Body of pancreas (tissue), 4 donors: Measurements from ENCODE around the gene UBN2. TPM values are rescaled to one million over a fixed set of nuclear protein-coding genes. Genes with fewer than 3 reads are reported as not detected.

ENCODE experiments used
- ATAC-seq: fragments of 150-250 bp; one replicate; pipeline ENCODE4 v1.9.1; 2016
- DNase-seq, 4 donors: peaks; one replicate each; pipeline ENCODE4 v3.0.0-alpha.2; 2019
- H3K27ac ChIP-seq, 4 donors: fragments of 200-600 bp; sonication (generic); 1 replicate in 3 of 4; 2 replicates in 1 of 4; pipeline versions ENCODE4 v1.5.1 to v1.6.1; 2016 to 2019; ENCODE audit warnings: mild to moderate bottlenecking in 1 of 4, mixed read lengths in 1 of 4, moderate library complexity in 1 of 4
- H3K27me3 ChIP-seq, 2 donors: fragments of 200-600 bp; sonication (generic); one replicate each; pipeline ENCODE4 v1.6.0; 2016; ENCODE audit warnings: mild to moderate bottlenecking in 1 of 2
- H3K36me3 ChIP-seq, 2 donors: fragments of 200-600 bp; sonication (generic); replicated peaks in 1 of 2; 2 replicates each; pipeline ENCODE4 v1.5.1; 2016; ENCODE audit warnings: low read depth in 2 of 2; ENCODE audit not compliant: insufficient read depth in 1 of 2
- H3K4me1 ChIP-seq: fragments of 200-600 bp; sonication (generic); one replicate; pipeline ENCODE4 v1.6.0; 2016
- H3K4me3 ChIP-seq, 2 donors: fragments of 200-600 bp; sonication (generic); 1 replicate in 1 of 2; 2 replicates in 1 of 2; pipeline ENCODE4 v1.5.1; 2016 to 2019
- H3K9me3 ChIP-seq, 3 donors: fragments of 200-600 bp; sonication (generic); 1 replicate in 2 of 3; 2 replicates in 1 of 3; pipeline ENCODE4 v1.5.1; 2016
- CTCF ChIP-seq, 7 experiments: fragments of 450-650 bp in 4 of 7; fragments of 200-600 bp in 3 of 7; sonication (generic) in 3 of 7; IDR thresholded peaks; one replicate each; pipeline ENCODE4 v1.5.1; 2016 to 2019; ENCODE audit warnings: antibody characterized with exemption in 7 of 7
- POLR2A ChIP-seq, 3 donors: fragments of 450-650 bp; IDR thresholded peaks; one replicate each; pipeline ENCODE4 v1.6.1; 2016; ENCODE audit warnings: antibody characterized with exemption in 3 of 3, mild to moderate bottlenecking in 2 of 3
- WGBS, 2 donors: methylation state at CpG; one replicate each; pipeline ENCODE4 v1.1.5; 2017; 5-methylcytosine and 5-hydroxymethylcytosine counted together
- intact Hi-C: fragments of 100-400 bp; cut with DNase I; formaldehyde crosslinking; loops from one replicate; pipeline ENCODE4 v1.15.1; 2023
- total RNA-seq, 2 donors: library from RNA; depleted of rRNA; stranded (reverse); fragments of >200 nt; gene quantifications; one replicate each; pipeline ENCODE4 v1.1.0, GENCODE V29; 2016

UBN2 gene
- 10 to 100 TPM; 14.0 to 15.5 TPM for total RNA-seq

- ATAC-seq = peak; percentile 98
- peak in 1 of 7 experiments; percentile 10 for TF ChIP-seq CTCF (IDR thresholded peaks at IDR 0.05)
- TF ChIP-seq POLR2A (IDR thresholded peaks at IDR 0.05) = peak; percentile 43 to 80 (median 78)
- peak; percentile 96 to 98 (median 97) for DNase-seq
- Histone ChIP-seq H3K27ac (peak within 1 kb of the TSS; percentile 76 to 97 (median 94)), H3K27me3 (no peaks in the 10 kb centered on the region), H3K4me1 (peaks cover 23% of the 10 kb centered on the region), H3K4me3 (peak within 1 kb of the TSS; percentile 69 to 100), H3K9me3 (no peaks in the 10 kb centered on the region), H3K36me3 (no peaks in the 10 kb centered on the region)
- intact Hi-C loops = no loop called here
- WGBS, 2 donors = 0% methylated on average over 44 to 62 of the region's 63 CpGs
Observed at GRCh38 chr7:139230774-139231512, at the start of gene UBN2. Gene UBN2 (plus strand): TSS chr7:139231237. CDS start chr7:139231485, 248 bp downstream.

GRCh38 chr7:139181404-139181803 is 49.6 kb upstream of the UBN2 start:
- H3K27ac ChIP-seq = no peak overlapping the region
- no peaks in the 10 kb centered on the region for H3K9me3 ChIP-seq
- DNase-seq (no peak), ATAC-seq (no peak)
- H3K4me1 ChIP-seq = no peaks in the 10 kb centered on the region
- intact Hi-C loops = no loop called here
- H3K27me3 ChIP-seq = no peaks in the 10 kb centered on the region
- WGBS, 2 donors = 95 to 98% methylated on average over 2 of the region's 2 CpGs
- no peak overlapping the region for H3K4me3 ChIP-seq
- peaks cover 0 to 3% of the 10 kb centered on the region in 2 donors for H3K36me3 ChIP-seq
- no peak for TF ChIP-seq CTCF (IDR thresholded peaks at IDR 0.05)
- TF ChIP-seq POLR2A (IDR thresholded peaks at IDR 0.05) = no peak

- Histone ChIP-seq H3K27me3 (no peaks in the 10 kb centered on the region), H3K27ac (no peak overlapping the region), H3K9me3 (no peaks in the 10 kb centered on the region), H3K36me3 (peaks cover 0 to 3% of the 10 kb centered on the region in 2 donors), H3K4me1 (no peaks in the 10 kb centered on the region), H3K4me3 (no peak overlapping the region)
- no peak for TF ChIP-seq CTCF (IDR thresholded peaks at IDR 0.05)
- no peak for TF ChIP-seq POLR2A (IDR thresholded peaks at IDR 0.05)
- DNase-seq = no peak
- no peak for ATAC-seq
- 29 to 75% methylated on average over 1 of the region's 1 CpG for WGBS, 2 donors
- intact Hi-C loops = no loop called here
Observed at GRCh38 chr7:139182363-139182762, 48.7 kb upstream of the UBN2 start.

GRCh38 chr7:139183251-139183650 is 47.8 kb upstream of the UBN2 start:
- intact Hi-C loops = no loop called here
- ATAC-seq (no peak), DNase-seq (no peak)
- Histone ChIP-seq H3K9me3 (no peaks in the 10 kb centered on the region), H3K4me3 (no peak overlapping the region), H3K36me3 (peaks cover 0 to 3% of the 10 kb centered on the region in 2 donors), H3K27ac (no peak overlapping the region), H3K4me1 (no peaks in the 10 kb centered on the region), H3K27me3 (no peaks in the 10 kb centered on the region)
- 68% methylated on average over 2 of the region's 2 CpGs for WGBS, 2 donors
- TF ChIP-seq CTCF (IDR thresholded peaks at IDR 0.05) (no peak), POLR2A (IDR thresholded peaks at IDR 0.05) (no peak)

- Histone ChIP-seq H3K9me3 (no peaks in the 10 kb centered on the region), H3K27me3 (no peaks in the 10 kb centered on the region), H3K4me1 (peaks cover 1% of the 10 kb centered on the region), H3K36me3 (peaks cover 0 to 3% of the 10 kb centered on the region in 2 donors), H3K27ac (no peak overlapping the region), H3K4me3 (no peak overlapping the region)
- intact Hi-C loops = no loop called here
- TF ChIP-seq CTCF (IDR thresholded peaks at IDR 0.05) = no peak
- TF ChIP-seq POLR2A (IDR thresholded peaks at IDR 0.05) = no peak
- ATAC-seq (no peak), DNase-seq (no peak)
- WGBS, 2 donors = 86 to 87% methylated on average over 7 of the region's 7 CpGs
Observed at GRCh38 chr7:139183878-139184338, 47.1 kb upstream of the UBN2 start.
